Measurements from ENCODE around the gene TPCN1.

The TPCN1 gene

DNA sequence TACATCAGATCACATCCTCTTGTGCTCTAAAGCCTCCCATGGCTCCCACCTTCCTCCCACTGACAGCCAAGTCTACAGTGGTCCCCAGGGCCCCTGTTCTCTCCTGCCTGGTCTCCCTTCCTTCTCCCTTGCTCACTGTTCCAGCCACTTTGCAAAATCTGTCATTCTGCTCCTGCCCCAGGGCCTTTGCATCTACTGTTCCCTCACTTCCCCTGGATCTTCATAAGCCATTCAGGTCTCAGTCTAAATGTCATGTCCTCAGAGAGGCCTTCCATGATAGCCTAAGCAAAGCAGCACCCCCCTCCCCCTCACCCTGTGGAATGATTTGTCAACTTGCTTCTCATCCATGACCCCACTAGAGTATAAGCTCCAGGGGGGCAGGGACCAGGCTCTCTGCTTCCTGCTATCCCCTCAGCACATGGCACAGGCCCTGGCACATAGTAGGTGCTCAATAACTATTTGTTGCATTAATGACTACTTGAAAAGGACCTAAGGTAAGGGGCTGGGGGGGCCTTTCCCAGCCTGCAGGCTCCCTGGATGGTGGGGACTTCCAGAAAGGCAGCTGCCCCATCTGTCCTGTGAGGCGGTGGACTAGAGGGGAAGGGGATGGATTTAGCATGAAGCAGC lies 108.6 kb downstream of the TPCN1 start:
- DNase-seq (ENCODE audit: low spot score), result no peak
- H3K18ac ChIP-seq (ENCODE audit: low read length), result no peak overlapping the region
- no peak overlapping the region for H2AK5ac ChIP-seq (ENCODE audit: low read depth, low read length)
- no peak overlapping the region for H2BK120ac ChIP-seq (ENCODE audit: low read depth, low read length)
- H2BK5ac ChIP-seq (ENCODE audit: low read length), result peak overlapping the region; percentile 54
- peaks cover 2% of the 10 kb centered on the region in 2 donors for H3K4me1 ChIP-seq (ENCODE audit: control insufficient read depth in 2 of 2, insufficient read depth in 1 of 2, low read depth in 1 of 2, low read length in 2 of 2)
- no peak overlapping the region for H3K9ac ChIP-seq (ENCODE audit: low read depth, low read length, poor library complexity)
- no peak overlapping the region for H3K4me2 ChIP-seq (ENCODE audit: insufficient read depth, low read length, poor library complexity, severe bottlenecking)
- peaks cover 0 to 2% of the 10 kb centered on the region in 2 donors for H3K9me3 ChIP-seq (replicated peaks in 1 of 2; ENCODE audit: control insufficient read depth in 2 of 2, insufficient read depth in 1 of 2, low read depth in 1 of 2, low read length in 2 of 2)
- no peak overlapping the region for H2BK15ac ChIP-seq (ENCODE audit: low read length)
- no peak overlapping the region for H3K4ac ChIP-seq (ENCODE audit: low read length)
- H3K27ac ChIP-seq (replicated peaks; ENCODE audit: low read length), result no peak overlapping the region
- H3K14ac ChIP-seq (ENCODE audit: low read length), result no peak overlapping the region
- H3K79me1 ChIP-seq (ENCODE audit: low read depth, low read length), result no peaks in the 10 kb centered on the region
- no peak overlapping the region for H3K4me3 ChIP-seq (ENCODE audit: low read length in 2 of 2)
- H4K8ac ChIP-seq (ENCODE audit: low read depth, low read length), result no peak overlapping the region
- no peak overlapping the region for H2AFZ ChIP-seq (ENCODE audit: low read length)
- H3K36me3 ChIP-seq (replicated peaks in 1 of 2; ENCODE audit: control insufficient read depth in 2 of 2, insufficient read depth in 2 of 2, low read length in 2 of 2), result no peaks in the 10 kb centered on the region
- H3K23ac ChIP-seq (ENCODE audit: low read depth, low read length, poor library complexity), result no peak overlapping the region
- no peak overlapping the region for H4K91ac ChIP-seq (ENCODE audit: low read depth, low read length, poor library complexity)
- peaks cover 0 to 10% (median 2%) of the 10 kb centered on the region in 3 experiments for H3K27me3 ChIP-seq (ENCODE audit: control insufficient read depth in 3 of 3, insufficient read depth in 3 of 3, low read depth in 1 of 3, low read length in 3 of 3)
- WGBS, 2 donors (ENCODE audit: extremely low coverage in 2 of 2, insufficient read length in 2 of 2, insufficient replicate concordance in 1 of 2), result no CpG with 5 or more reads among the region's 1 CpG
- no peak overlapping the region for H2BK12ac ChIP-seq (ENCODE audit: low read length)

GRCh38 chr12:113330505-113330904 lies 109.2 kb downstream of the TPCN1 start:
- H4K8ac ChIP-seq (ENCODE audit: low read depth, low read length), result no peak overlapping the region
- no peak for DNase-seq (ENCODE audit: low spot score)
- no peak overlapping the region for H3K4me2 ChIP-seq (ENCODE audit: insufficient read depth, low read length, poor library complexity, severe bottlenecking)
- H3K4me3 ChIP-seq (ENCODE audit: low read length in 2 of 2), result no peak overlapping the region
- no peak overlapping the region for H3K9ac ChIP-seq (ENCODE audit: low read depth, low read length, poor library complexity)
- H3K4me1 ChIP-seq (ENCODE audit: control insufficient read depth in 2 of 2, insufficient read depth in 1 of 2, low read depth in 1 of 2, low read length in 2 of 2), result peaks cover 2 to 3% of the 10 kb centered on the region in 2 donors
- no peaks in the 10 kb centered on the region for H3K79me1 ChIP-seq (ENCODE audit: low read depth, low read length)
- no peak overlapping the region for H2BK15ac ChIP-seq (ENCODE audit: low read length)
- no peak overlapping the region for H3K23ac ChIP-seq (ENCODE audit: low read depth, low read length, poor library complexity)
- H3K36me3 ChIP-seq (replicated peaks in 1 of 2; ENCODE audit: control insufficient read depth in 2 of 2, insufficient read depth in 2 of 2, low read length in 2 of 2), result no peaks in the 10 kb centered on the region
- H3K9me3 ChIP-seq (replicated peaks in 1 of 2; ENCODE audit: control insufficient read depth in 2 of 2, insufficient read depth in 1 of 2, low read depth in 1 of 2, low read length in 2 of 2), result peaks cover 0 to 2% of the 10 kb centered on the region in 2 donors
- H2BK12ac ChIP-seq (ENCODE audit: low read length), result no peak overlapping the region
- no peak overlapping the region for H2AFZ ChIP-seq (ENCODE audit: low read length)
- H2BK120ac ChIP-seq (ENCODE audit: low read depth, low read length), result no peak overlapping the region
- H3K27ac ChIP-seq (replicated peaks; ENCODE audit: low read length), result no peak overlapping the region
- H2AK5ac ChIP-seq (ENCODE audit: low read depth, low read length), result no peak overlapping the region
- no peak overlapping the region for H3K18ac ChIP-seq (ENCODE audit: low read length)
- peaks cover 0 to 10% (median 2%) of the 10 kb centered on the region in 3 experiments for H3K27me3 ChIP-seq (ENCODE audit: control insufficient read depth in 3 of 3, insufficient read depth in 3 of 3, low read depth in 1 of 3, low read length in 3 of 3)
- H3K14ac ChIP-seq (ENCODE audit: low read length), result no peak overlapping the region
- no peak overlapping the region for H3K4ac ChIP-seq (ENCODE audit: low read length)
- no CpG with 5 or more reads among the region's 2 CpGs for WGBS, 2 donors (ENCODE audit: extremely low coverage in 2 of 2, insufficient read length in 2 of 2, insufficient replicate concordance in 1 of 2)
- no peak overlapping the region for H4K91ac ChIP-seq (ENCODE audit: low read depth, low read length, poor library complexity)
- H2BK5ac ChIP-seq (ENCODE audit: low read length), result no peak overlapping the region

DNA sequence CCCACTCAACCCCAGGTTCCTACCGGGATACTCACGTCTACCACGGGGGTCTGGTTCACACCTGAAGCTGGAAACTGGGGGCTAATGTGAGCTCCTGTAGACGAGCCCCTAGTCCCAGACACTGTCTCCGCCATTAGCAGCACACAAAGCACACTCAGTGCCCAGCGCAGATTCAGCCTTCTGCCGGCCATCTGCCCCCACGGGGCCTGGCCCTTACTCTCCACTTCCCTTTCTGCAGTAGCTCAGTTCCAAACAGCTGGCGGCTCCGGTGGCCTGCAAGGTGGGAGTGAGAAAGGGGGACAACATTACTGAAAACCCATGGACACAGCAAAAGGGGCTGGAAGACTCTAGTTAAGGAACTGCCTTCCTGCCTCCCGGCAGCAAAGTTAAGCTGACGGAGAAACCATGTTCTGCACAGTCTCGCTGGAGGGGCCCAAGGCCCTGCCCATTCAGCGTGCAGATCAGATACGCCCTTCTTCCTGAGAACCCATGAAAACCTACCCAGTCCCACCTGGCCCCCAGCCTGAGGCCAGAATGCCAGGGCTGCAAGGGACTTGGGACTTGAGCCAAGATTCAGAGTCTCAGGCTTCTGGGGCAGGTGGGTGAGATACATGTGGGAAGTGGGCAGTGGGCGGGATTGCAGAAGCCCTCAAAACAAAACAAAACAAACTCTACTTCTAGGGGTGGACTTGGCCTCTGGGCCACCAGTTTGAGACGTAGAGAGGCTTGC lies 111.6 kb downstream of the TPCN1 start:
- H4K91ac ChIP-seq (ENCODE audit: low read depth, low read length, poor library complexity), result no peak overlapping the region
- H3K14ac ChIP-seq (ENCODE audit: low read length), result no peak overlapping the region
- H2BK15ac ChIP-seq (ENCODE audit: low read length), result no peak overlapping the region
- no peaks in the 10 kb centered on the region for H3K36me3 ChIP-seq (replicated peaks in 1 of 2; ENCODE audit: control insufficient read depth in 2 of 2, insufficient read depth in 2 of 2, low read length in 2 of 2)
- no peak overlapping the region for H3K4me2 ChIP-seq (ENCODE audit: insufficient read depth, low read length, poor library complexity, severe bottlenecking)
- H3K79me1 ChIP-seq (ENCODE audit: low read depth, low read length), result no peaks in the 10 kb centered on the region
- H2AFZ ChIP-seq (ENCODE audit: low read length), result no peak overlapping the region
- no peak overlapping the region for H3K4me3 ChIP-seq (ENCODE audit: low read length in 2 of 2)
- H3K9me3 ChIP-seq (replicated peaks in 1 of 2; ENCODE audit: control insufficient read depth in 2 of 2, insufficient read depth in 1 of 2, low read depth in 1 of 2, low read length in 2 of 2), result peaks cover 0 to 5% of the 10 kb centered on the region in 2 donors
- no peak overlapping the region for H3K23ac ChIP-seq (ENCODE audit: low read depth, low read length, poor library complexity)
- no peak overlapping the region for H3K27ac ChIP-seq (replicated peaks; ENCODE audit: low read length)
- no peak overlapping the region for H2BK120ac ChIP-seq (ENCODE audit: low read depth, low read length)
- H2BK12ac ChIP-seq (ENCODE audit: low read length), result no peak overlapping the region
- DNase-seq (ENCODE audit: low spot score), result no peak
- H3K9ac ChIP-seq (ENCODE audit: low read depth, low read length, poor library complexity), result no peak overlapping the region
- H4K8ac ChIP-seq (ENCODE audit: low read depth, low read length), result no peak overlapping the region
- H3K4me1 ChIP-seq (ENCODE audit: control insufficient read depth in 2 of 2, insufficient read depth in 1 of 2, low read depth in 1 of 2, low read length in 2 of 2), result peaks cover 2 to 3% of the 10 kb centered on the region in 2 donors
- no peak overlapping the region for H3K18ac ChIP-seq (ENCODE audit: low read length)
- no peak overlapping the region for H2AK5ac ChIP-seq (ENCODE audit: low read depth, low read length)
- no peak overlapping the region for H3K4ac ChIP-seq (ENCODE audit: low read length)
- H2BK5ac ChIP-seq (ENCODE audit: low read length), result no peak overlapping the region
- H3K27me3 ChIP-seq (ENCODE audit: control insufficient read depth in 3 of 3, insufficient read depth in 3 of 3, low read depth in 1 of 3, low read length in 3 of 3), result peaks cover 2 to 10% (median 2%) of the 10 kb centered on the region in 3 experiments
- WGBS, 2 donors (ENCODE audit: extremely low coverage in 2 of 2, insufficient read length in 2 of 2, insufficient replicate concordance in 1 of 2), result no CpG with 5 or more reads among the region's 17 CpGs

GRCh38 chr12:113333418-113333750 lies 112.1 kb downstream of the TPCN1 start:
- DNase-seq (ENCODE audit: low spot score), result no peak
- no peaks in the 10 kb centered on the region for H3K79me1 ChIP-seq (ENCODE audit: low read depth, low read length)
- H2AFZ ChIP-seq (ENCODE audit: low read length), result no peak overlapping the region
- H3K18ac ChIP-seq (ENCODE audit: low read length), result no peak overlapping the region
- peaks cover 0 to 5% of the 10 kb centered on the region in 2 donors for H3K9me3 ChIP-seq (replicated peaks in 1 of 2; ENCODE audit: control insufficient read depth in 2 of 2, insufficient read depth in 1 of 2, low read depth in 1 of 2, low read length in 2 of 2)
- no peak overlapping the region for H3K4me3 ChIP-seq (ENCODE audit: low read length in 2 of 2)
- no peak overlapping the region for H3K27ac ChIP-seq (replicated peaks; ENCODE audit: low read length)
- H2BK15ac ChIP-seq (ENCODE audit: low read length), result no peak overlapping the region
- H3K14ac ChIP-seq (ENCODE audit: low read length), result no peak overlapping the region
- H4K91ac ChIP-seq (ENCODE audit: low read depth, low read length, poor library complexity), result no peak overlapping the region
- H2BK12ac ChIP-seq (ENCODE audit: low read length), result no peak overlapping the region
- H3K23ac ChIP-seq (ENCODE audit: low read depth, low read length, poor library complexity), result no peak overlapping the region
- no peak overlapping the region for H4K8ac ChIP-seq (ENCODE audit: low read depth, low read length)
- H3K27me3 ChIP-seq (ENCODE audit: control insufficient read depth in 3 of 3, insufficient read depth in 3 of 3, low read depth in 1 of 3, low read length in 3 of 3), result peaks cover 2 to 10% (median 2%) of the 10 kb centered on the region in 3 experiments
- no peaks in the 10 kb centered on the region for H3K36me3 ChIP-seq (replicated peaks in 1 of 2; ENCODE audit: control insufficient read depth in 2 of 2, insufficient read depth in 2 of 2, low read length in 2 of 2)
- no peak overlapping the region for H3K4me2 ChIP-seq (ENCODE audit: insufficient read depth, low read length, poor library complexity, severe bottlenecking)
- H2BK5ac ChIP-seq (ENCODE audit: low read length), result no peak overlapping the region
- H2AK5ac ChIP-seq (ENCODE audit: low read depth, low read length), result no peak overlapping the region
- WGBS, 2 donors (ENCODE audit: extremely low coverage in 2 of 2, insufficient read length in 2 of 2, insufficient replicate concordance in 1 of 2), result no CpG with 5 or more reads among the region's 5 CpGs
- H3K4ac ChIP-seq (ENCODE audit: low read length), result no peak overlapping the region
- peaks cover 2 to 3% of the 10 kb centered on the region in 2 donors for H3K4me1 ChIP-seq (ENCODE audit: control insufficient read depth in 2 of 2, insufficient read depth in 1 of 2, low read depth in 1 of 2, low read length in 2 of 2)
- H2BK120ac ChIP-seq (ENCODE audit: low read depth, low read length), result no peak overlapping the region
- H3K9ac ChIP-seq (ENCODE audit: low read depth, low read length, poor library complexity), result no peak overlapping the region
